Chondrocyte (in vitro differentiated cells): ENCODE results near the gene FOXP4. TPM values are rescaled to one million over a fixed set of nuclear protein-coding genes. Genes with fewer than 3 reads are reported as not detected.
A peak's percentile ranks its signal among the peaks of the same experiment; 100 is the strongest.

Source experiments
- DNase-seq: peaks from one replicate; pipeline ENCODE4 v3.0.0; 2021; ENCODE audit warnings: mixed read lengths, low spot score
- H3K27ac Mint-ChIP-seq: one replicate; pipeline ENCODE4 v1.8.0; 2021; ENCODE audit warnings: mild to moderate bottlenecking, moderate library complexity, mixed read lengths; ENCODE audit not compliant: unreplicated experiment
- H3K27me3 Mint-ChIP-seq: 2 replicates; pipeline ENCODE4 v1.8.0; 2021; ENCODE audit warnings: low read depth, mixed read lengths
- H3K36me3 Mint-ChIP-seq: 2 replicates; pipeline ENCODE4 v1.8.0; 2021; ENCODE audit warnings: low read depth, mixed read lengths
- H3K4me1 Mint-ChIP-seq: 2 replicates; pipeline ENCODE4 v1.8.0; 2021; ENCODE audit warnings: low read depth, mild to moderate bottlenecking, mixed read lengths
- H3K4me3 Mint-ChIP-seq: one replicate; pipeline ENCODE4 v1.8.0; 2021; ENCODE audit warnings: mild to moderate bottlenecking, moderate library complexity, mixed read lengths; ENCODE audit not compliant: unreplicated experiment
- H3K9me3 Mint-ChIP-seq: 2 replicates; pipeline ENCODE4 v1.8.0; 2021; ENCODE audit warnings: low read depth, mixed read lengths
- CTCF ChIP-seq: fragments of 200-600 bp; sonication (generic); IDR thresholded peaks from 2 replicates; pipeline ENCODE4 v1.5.0; 2021; ENCODE audit warnings: antibody characterized with exemption, mild to moderate bottlenecking, moderate library complexity
- total RNA-seq: library from RNA; stranded (reverse); gene quantifications from 3 replicates; pipeline ENCODE4 v1.2.1, GENCODE V29; 2021

The FOXP4 gene
- total RNA-seq, 1 donor from 2014 or later = 18.6 TPM

GRCh38 chr6:41602864-41603608 lies 56.9 kb downstream of the FOXP4 start:
- Mint-ChIP-seq H3K27me3 (no peaks in the 10 kb centered on the region), H3K4me3 (peak overlapping the region; percentile 52), H3K9me3 (no peaks in the 10 kb centered on the region), H3K4me1 (peaks cover 8% of the 10 kb centered on the region), H3K27ac (peak overlapping the region; percentile 4), H3K36me3 (no peaks in the 10 kb centered on the region)
- TF ChIP-seq CTCF = peak; percentile 99
- peak; percentile 86 for DNase-seq

DNA sequence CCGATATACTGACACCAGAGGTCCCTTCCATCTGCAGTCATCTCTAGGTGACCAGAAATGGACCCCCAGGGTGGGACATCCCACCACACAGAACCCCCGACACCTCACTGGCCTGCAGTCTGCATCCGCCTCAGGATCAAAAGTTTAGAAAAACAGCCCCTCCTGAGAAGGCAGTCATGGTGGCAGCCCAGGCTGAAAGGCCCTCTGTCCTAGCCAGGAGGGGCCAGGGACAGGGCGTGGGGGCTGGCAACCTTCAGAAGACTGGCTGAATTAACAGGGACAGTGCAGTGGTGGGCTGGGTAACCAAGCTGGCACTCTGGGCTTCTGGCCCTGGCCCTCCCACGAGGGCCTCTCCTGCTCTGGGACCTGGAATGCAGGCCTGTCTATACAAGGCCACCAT lies 57.8 kb downstream of the FOXP4 start:
- peaks cover 8% of the 10 kb centered on the region for H3K4me1 Mint-ChIP-seq
- H3K27ac Mint-ChIP-seq = peak overlapping the region; percentile 5
- no peaks in the 10 kb centered on the region for H3K27me3 Mint-ChIP-seq
- no peak for TF ChIP-seq CTCF
- DNase-seq = peak; percentile 75
- no peaks in the 10 kb centered on the region for H3K9me3 Mint-ChIP-seq
- H3K4me3 Mint-ChIP-seq = no peak overlapping the region
- no peaks in the 10 kb centered on the region for H3K36me3 Mint-ChIP-seq

GRCh38 chr6:41605649-41606048 lies 59.5 kb downstream of the FOXP4 start:
- DNase-seq = peak; percentile 44
- Mint-ChIP-seq H3K27me3 (no peaks in the 10 kb centered on the region), H3K4me1 (peaks cover 10% of the 10 kb centered on the region), H3K36me3 (no peaks in the 10 kb centered on the region), H3K9me3 (no peaks in the 10 kb centered on the region), H3K27ac (no peak overlapping the region), H3K4me3 (no peak overlapping the region)
- TF ChIP-seq CTCF = no peak

DNA sequence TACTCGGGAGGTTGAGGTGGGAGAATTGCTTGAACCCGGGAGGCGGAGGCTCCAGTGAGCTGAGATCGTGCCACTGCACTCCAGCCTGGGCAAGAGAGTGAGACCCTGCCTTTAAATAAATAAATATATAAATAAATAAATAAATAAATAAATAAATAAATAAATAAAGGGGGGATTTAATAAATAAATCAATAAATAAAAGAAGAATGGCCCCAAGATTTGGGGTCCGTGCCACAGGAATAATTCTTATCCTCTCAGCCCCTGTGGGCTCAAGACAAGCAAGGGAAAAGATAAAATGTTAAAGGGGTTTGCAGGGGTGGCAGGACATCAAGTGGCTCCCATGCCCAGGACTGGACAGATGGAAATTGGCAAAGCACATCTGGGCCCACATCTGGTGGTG lies 60.9 kb downstream of the FOXP4 start:
- Mint-ChIP-seq H3K27me3 (no peaks in the 10 kb centered on the region), H3K4me1 (peaks cover 10% of the 10 kb centered on the region), H3K36me3 (no peaks in the 10 kb centered on the region), H3K4me3 (no peak overlapping the region), H3K27ac (no peak overlapping the region), H3K9me3 (no peaks in the 10 kb centered on the region)
- TF ChIP-seq CTCF = no peak
- DNase-seq = no peak

DNA sequence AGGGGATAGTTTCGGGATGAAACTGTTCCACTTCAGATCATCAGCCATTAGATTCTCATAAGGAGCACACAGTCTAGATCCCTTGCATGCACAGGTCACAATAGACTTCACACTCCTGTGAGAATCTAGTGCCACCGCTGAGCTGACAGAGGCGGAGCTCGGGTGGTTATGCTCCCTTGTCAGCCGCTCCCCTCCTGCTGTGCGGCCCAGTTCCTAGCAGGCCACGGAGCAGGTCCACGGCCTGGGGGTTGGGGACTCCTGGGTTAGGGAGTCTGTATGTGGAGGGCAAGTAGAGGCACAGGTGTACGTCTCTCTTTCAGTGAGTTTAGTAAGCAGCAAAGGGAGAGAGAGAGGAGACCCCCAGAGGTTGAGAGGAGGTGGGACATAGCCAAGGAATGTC lies 61.6 kb downstream of the FOXP4 start:
- H3K27me3 Mint-ChIP-seq = no peaks in the 10 kb centered on the region
- no peak overlapping the region for H3K27ac Mint-ChIP-seq
- peak; percentile 75 for DNase-seq
- no peak overlapping the region for H3K4me3 Mint-ChIP-seq
- H3K4me1 Mint-ChIP-seq = peaks cover 7% of the 10 kb centered on the region
- peaks cover 3% of the 10 kb centered on the region for H3K36me3 Mint-ChIP-seq
- H3K9me3 Mint-ChIP-seq = peaks cover 4% of the 10 kb centered on the region
- no peak for TF ChIP-seq CTCF
